ENCODE data around the gene AKR1B15.

The AKR1B15 gene

GRCh38 chr7:134619627-134620331 is 70.9 kb downstream of the AKR1B15 start:
- H3K27ac Mint-ChIP-seq, result no peak overlapping the region
- no peak for DNase-seq
- H3K4me3 Mint-ChIP-seq, result no peak overlapping the region
- H3K27me3 Mint-ChIP-seq (ENCODE audit: low read depth, poor library complexity), result peaks cover 47% of the 10 kb centered on the region
- H3K4me1 Mint-ChIP-seq, result no peaks in the 10 kb centered on the region
- H3K9me3 Mint-ChIP-seq, result no peaks in the 10 kb centered on the region
- no peak for TF ChIP-seq CTCF (IDR thresholded peaks at IDR 0.05)
- no peaks in the 10 kb centered on the region for H3K36me3 Mint-ChIP-seq (ENCODE audit: low read depth)

- DNase-seq, result no peak
- no peaks in the 10 kb centered on the region for H3K36me3 Mint-ChIP-seq (ENCODE audit: low read depth)
- H3K27me3 Mint-ChIP-seq (ENCODE audit: low read depth, poor library complexity), result peaks cover 54% of the 10 kb centered on the region
- no peak overlapping the region for H3K4me3 Mint-ChIP-seq
- H3K4me1 Mint-ChIP-seq, result no peaks in the 10 kb centered on the region
- H3K27ac Mint-ChIP-seq, result no peak overlapping the region
- H3K9me3 Mint-ChIP-seq, result no peaks in the 10 kb centered on the region
- TF ChIP-seq CTCF (IDR thresholded peaks at IDR 0.05), result no peak
Measured at GRCh38 chr7:134622303-134622995, 73.5 kb downstream of the AKR1B15 start.

GRCh38 chr7:134623193-134623592 is 74.3 kb downstream of the AKR1B15 start:
- H3K4me3 Mint-ChIP-seq, result no peak overlapping the region
- H3K36me3 Mint-ChIP-seq (ENCODE audit: low read depth), result no peaks in the 10 kb centered on the region
- peaks cover 56% of the 10 kb centered on the region for H3K27me3 Mint-ChIP-seq (ENCODE audit: low read depth, poor library complexity)
- DNase-seq, result no peak
- H3K9me3 Mint-ChIP-seq, result no peaks in the 10 kb centered on the region
- no peak for TF ChIP-seq CTCF (IDR thresholded peaks at IDR 0.05)
- no peak overlapping the region for H3K27ac Mint-ChIP-seq
- no peaks in the 10 kb centered on the region for H3K4me1 Mint-ChIP-seq

GRCh38 chr7:134625550-134625949 is 76.6 kb downstream of the AKR1B15 start:
- H3K4me3 Mint-ChIP-seq, result no peak overlapping the region
- H3K36me3 Mint-ChIP-seq (ENCODE audit: low read depth), result no peaks in the 10 kb centered on the region
- H3K4me1 Mint-ChIP-seq, result no peaks in the 10 kb centered on the region
- no peak overlapping the region for H3K27ac Mint-ChIP-seq
- H3K9me3 Mint-ChIP-seq, result no peaks in the 10 kb centered on the region
- TF ChIP-seq CTCF (IDR thresholded peaks at IDR 0.05), result no peak
- peaks cover 59% of the 10 kb centered on the region for H3K27me3 Mint-ChIP-seq (ENCODE audit: low read depth, poor library complexity)
- DNase-seq, result no peak

GRCh38 chr7:134627109-134627774 is 78.3 kb downstream of the AKR1B15 start:
- Mint-ChIP-seq H3K36me3 (ENCODE audit: low read depth) (no peaks in the 10 kb centered on the region), H3K4me1 (no peaks in the 10 kb centered on the region), H3K27ac (no peak overlapping the region), H3K4me3 (no peak overlapping the region), H3K9me3 (no peaks in the 10 kb centered on the region), H3K27me3 (ENCODE audit: low read depth, poor library complexity) (peaks cover 56% of the 10 kb centered on the region)
- no peak for DNase-seq
- TF ChIP-seq CTCF (IDR thresholded peaks at IDR 0.05), result no peak
